HG03025 (cell line): Measurements from ENCODE around the gene FBXO40.

Experiments used
- ATAC-seq: cut with Tn5 transposase; IDR thresholded peaks from one replicate; pipeline ENCODE4 v1.9.1; 2021; ENCODE audit warnings: mild to moderate bottlenecking, moderate library complexity; ENCODE audit not compliant: unreplicated experiment, low FRiP score

The FBXO40 gene

GRCh38 chr3:121661376-121661775, 68.2 kb downstream of the FBXO40 start:
- ATAC-seq, result no peak

- no peak for ATAC-seq
Measured at GRCh38 chr3:121662742-121663141, 69.6 kb downstream of the FBXO40 start.

- no peak for ATAC-seq
Measured at GRCh38 chr3:121663171-121663847, 70.1 kb downstream of the FBXO40 start.

DNA sequence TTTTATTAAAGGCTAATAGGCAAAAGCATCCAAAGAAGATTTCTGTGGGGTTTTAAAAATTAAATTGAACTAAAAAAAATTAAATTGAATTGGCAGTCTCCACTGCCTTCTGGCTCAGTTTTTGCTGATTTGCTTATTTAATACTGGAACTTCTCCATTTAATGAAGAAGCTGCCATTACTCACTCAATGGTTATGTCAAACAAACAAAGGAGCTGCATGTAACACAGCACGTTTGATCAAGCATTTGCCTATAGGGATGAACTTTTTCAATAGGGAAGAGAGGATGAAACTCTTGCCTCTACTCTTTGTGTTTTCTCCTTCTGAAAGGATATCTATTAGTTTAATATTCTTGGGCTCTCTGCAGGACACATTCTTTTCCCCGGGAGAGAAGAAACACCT, 72.3 kb downstream of the FBXO40 start:
- ATAC-seq, result no peak

GRCh38 chr3:121667333-121667732, 74.2 kb downstream of the FBXO40 start:
- no peak for ATAC-seq

- no peak for ATAC-seq
Measured at GRCh38 chr3:121670676-121671075, 77.5 kb downstream of the FBXO40 start.

DNA sequence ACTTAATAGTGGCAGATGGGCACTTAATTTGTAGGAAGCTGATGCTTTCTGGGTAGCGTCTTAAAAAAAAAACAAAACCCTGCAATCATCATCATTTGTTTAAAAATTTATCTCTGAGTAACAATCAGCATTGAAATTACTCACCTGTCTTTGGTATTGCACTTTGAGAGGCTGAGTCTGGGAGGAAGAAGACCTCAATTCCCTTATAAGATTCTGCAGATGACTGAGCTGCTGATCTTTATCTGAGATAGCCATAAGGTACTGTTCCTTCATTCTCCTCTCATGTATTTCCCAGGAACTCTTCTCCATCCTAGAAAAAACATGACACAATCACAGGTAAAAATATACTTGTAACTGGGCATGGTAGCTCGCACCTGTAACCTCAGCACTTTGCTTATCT, 84.0 kb downstream of the FBXO40 start:
- ATAC-seq, result no peak
